RPMI8226 (cell line): ENCODE data around the gene FBXL17.

Source experiments
- DNase-seq: peaks from one replicate; pipeline ENCODE4 v3.0.0-alpha.2; 2015

FBXL17 gene

DNA sequence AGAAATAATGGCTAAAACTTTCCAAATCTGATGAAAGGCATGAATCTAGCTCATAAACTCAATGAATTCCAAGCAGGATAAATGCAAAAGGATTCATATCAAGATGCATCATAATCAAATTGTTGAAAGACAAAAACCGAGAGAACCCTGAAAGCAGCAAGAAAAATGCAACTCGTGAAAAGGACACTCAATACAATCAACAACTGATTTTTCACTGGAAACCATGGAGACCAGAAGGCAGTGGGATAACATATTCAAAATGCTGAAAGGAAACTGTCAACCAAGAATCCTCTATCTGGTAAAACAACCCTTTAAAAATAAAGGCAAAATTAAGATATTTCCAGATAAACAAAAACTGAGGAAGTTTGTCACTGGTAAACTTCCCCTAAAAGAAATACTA lies 9.5 kb downstream of the FBXL17 start:
- DNase-seq, result no peak

DNA sequence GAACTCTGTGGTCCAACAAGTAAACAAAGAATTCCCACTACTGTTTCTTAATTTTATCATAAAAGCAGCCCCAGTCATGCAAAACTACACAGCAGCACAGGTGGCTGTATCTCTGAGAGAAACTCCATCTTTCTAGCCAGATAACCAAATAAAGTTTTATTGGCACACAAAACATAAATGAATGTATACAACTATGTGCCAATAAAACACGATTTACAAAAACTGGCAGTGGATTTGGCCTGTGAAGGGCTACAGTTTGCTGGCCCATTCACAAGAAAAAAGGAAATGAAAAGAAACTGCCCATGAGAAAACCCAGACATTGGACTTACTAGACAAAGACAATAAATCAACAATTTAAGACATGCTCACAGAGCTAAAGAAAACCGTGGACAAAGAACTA lies 10.6 kb downstream of the FBXL17 start:
- no peak for DNase-seq

DNA sequence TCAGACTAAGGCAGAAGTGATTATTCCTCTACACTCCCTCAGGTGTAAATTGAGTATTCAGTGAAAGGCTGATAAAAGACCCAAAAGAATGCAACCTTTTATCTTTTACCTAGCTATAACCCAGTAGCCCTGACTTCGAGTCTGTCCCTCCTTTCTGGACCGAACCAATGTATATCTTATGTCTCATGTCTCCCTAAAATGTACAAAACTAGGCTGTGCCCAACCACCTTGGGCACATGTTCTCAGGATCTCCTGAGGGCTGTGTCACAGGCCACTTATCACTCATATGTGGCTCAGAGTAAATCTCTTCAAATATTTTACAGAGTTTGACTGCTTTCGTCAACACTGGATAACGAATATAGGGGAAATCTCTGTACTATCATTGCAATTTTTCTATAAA lies 12.7 kb downstream of the FBXL17 start:
- DNase-seq, result no peak

DNA sequence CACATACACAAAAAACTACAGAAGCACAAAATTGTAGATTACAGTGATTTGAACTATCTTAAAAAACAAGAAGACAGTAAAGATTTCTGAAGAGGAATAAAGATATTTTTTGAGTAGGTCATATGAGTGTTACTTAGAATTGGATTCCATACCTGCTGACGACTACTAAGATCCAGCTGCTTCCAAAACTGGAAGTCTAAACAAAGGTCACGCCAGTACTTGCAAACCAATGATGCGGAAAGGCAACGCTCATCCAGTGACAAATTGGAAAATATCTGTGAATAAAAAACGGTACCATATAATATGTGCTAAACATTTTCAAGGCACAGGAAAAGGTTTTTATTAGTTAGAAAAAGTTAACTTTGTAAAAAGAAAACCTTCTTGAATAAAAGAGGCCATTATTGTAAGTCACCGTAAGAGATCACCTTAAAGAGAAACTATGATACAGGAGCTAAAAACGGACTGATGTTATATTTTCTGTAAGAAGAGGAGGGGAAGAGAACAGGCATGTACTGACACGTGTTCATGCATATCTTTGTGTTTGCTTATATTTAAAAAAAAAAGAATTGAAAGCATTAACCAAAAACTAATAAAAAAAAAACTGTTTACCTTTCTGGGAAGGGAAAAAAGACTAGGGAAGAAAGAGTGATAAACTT lies 14.1 kb downstream of the FBXL17 start:
- no peak for DNase-seq

DNA sequence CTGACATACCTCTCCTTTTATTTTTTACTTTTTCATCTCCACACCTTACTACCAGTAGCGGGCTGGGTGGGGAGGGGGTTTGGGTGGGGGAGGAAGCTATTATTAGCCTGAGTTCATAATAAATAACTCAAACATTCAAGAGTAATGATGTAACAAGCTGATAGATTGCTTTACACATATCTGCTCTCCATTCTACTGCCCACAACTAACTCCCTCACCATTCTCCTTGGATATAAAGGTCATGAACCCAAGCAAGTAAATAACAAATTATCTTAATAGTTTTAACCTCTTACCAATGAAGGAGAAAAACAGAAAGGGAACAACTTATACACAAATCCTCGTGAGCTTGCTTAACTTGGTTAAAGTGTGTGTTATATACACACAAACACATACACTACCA lies 15.4 kb downstream of the FBXL17 start:
- DNase-seq, result no peak

DNA sequence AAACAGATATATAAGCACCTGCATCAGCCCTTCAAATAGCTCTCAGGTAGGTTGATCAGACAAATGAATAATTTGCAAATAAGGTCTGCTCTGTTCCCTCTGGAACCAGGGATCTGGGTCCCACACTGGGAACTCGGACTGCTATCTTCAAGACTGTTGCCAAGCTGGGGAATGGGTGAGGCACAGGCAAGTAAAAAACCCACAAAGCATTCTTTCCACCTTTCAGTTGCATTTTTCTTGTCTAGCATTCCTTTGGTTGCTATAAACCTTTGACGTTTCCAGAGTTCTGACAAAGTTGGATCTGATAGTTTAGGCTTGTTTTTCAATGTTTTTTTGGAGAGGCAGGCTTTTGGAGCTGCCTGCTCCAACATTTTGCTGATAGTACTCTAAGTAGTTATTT lies 20.1 kb downstream of the FBXL17 start:
- DNase-seq, result no peak

DNA sequence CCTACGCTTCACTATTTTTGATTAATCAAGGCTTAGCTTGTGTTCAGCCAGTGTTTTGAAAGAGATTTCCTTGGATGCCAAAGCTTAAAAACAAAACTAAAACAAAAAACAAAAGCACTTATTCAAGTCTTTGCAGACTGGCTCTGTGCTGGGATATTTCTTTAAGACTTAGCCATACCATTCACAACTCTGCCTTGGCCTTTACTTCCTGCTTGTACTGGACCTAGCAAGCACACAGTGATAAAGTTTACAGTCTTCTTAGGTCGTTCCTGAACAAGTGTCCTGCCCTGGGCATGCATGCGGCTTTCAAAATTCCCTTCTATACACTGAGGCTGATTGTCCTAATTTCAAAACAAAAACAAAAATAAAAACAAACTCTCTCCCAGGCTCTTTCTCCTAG lies 20.7 kb downstream of the FBXL17 start:
- DNase-seq, result no peak

DNA sequence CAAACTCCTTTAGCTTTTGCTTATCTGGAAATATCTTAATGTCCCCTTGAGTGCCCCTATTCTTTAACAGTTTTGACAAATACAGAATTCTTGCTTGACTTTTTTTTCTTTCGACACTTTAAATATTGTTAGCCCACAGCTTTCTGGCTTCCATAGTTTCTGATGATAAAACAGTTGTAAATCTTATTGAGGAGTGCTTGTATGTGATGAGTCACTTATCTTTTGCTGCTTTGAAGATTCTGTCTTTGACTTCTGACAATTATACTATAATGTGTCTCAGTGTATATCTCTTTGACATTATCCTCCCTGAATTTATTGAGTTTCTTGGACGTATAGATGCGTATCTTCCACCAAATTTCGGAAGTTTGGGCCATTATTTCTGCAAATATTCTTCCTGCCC lies 21.6 kb downstream of the FBXL17 start:
- DNase-seq, result no peak

DNA sequence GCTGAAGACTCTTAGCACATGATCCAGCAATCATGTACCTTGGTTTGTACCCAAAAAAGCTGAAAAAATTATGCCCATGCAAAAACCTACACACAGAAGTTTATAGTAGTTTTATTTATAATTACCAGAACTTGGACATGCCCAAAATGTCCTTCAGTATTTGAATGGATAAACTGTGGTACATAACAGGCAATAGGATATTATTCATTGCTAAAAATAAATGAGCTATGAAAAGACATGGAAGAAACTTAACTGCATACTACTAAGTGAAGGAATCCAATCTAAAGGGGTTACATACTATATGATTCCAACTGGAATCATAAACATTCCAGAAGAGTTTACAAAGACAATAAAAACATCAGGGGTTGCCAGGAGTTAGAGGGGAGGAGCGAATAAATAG lies 25.6 kb downstream of the FBXL17 start:
- no peak for DNase-seq

DNA sequence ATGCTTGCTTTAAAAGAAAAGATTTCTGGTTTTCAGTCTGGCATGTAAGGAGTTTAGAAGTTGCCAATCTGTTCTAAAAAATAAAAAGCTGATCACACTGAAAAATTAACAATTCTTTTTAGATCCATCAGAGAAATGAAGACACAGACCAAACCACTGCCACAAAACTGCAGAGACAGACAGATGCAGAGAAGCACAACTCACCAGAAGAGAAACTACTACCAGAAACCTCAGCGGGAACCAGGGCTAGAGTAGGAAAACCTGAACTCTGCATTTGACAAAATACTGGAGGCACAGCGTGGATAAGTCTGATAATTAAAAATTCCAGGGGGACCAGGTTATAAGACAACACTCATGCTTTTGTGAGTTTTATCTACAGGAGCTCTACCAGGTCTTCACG lies 28.8 kb downstream of the FBXL17 start:
- no peak for DNase-seq

DNA sequence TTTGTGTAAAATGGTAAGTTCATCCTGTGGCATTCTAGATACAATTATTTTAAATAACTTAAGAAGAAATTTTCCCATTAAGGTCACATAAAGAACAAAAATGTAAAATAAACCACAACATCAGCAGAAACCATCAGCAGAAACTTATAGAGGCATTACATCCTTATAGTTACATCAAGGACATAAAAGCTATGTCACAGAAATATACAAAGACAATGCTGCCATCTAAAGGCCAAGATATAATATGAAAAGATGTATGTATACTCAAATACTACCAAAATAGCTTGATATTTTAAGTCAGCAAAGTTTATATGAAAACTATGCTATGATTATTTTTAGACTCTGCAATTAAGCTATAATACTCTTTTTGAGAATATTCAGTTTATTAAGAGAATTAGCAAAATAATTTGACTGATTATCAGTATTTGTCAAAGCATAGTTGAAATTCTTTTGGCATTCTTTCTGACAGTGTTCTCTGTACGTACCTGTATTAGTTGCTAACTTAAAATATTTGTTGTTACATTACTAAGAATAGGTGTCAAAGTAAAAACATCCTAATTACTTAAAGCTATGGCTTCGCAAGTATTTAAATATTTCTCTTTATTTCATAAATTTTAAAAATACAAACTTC lies 36.2 kb downstream of the FBXL17 start:
- DNase-seq, result peak; percentile 52

DNA sequence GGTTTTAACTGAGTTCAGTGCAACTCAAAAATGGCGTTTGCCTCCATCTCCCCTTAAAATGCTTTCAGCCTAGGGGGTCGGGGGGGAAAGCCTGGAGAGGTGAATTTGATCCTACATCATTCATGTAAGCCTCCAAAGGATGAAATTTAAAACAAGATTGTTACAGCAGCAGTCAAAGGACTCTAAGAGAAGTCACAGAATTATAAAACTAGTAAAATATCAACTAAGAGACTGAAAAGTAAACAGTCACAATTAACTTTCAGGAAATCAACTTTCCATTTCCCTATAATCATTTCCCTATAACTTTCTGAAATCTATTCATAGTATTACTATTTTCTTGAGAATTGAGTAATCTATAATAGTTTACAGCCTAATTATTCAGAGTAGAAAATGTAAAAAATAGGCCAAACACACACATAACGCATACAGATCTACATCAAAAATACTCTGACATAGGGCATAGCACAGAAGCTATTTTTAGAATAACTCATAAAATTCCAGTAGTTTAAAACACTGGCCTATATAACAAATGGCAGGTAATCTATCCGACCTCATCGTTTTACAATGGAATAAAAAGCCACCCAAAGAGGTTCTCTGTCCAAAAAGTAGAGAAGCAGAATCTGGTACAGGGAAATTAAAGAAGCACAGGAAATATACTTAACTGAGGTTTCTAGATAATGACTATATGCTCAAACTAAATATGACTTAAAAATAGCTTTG lies 37.6 kb downstream of the FBXL17 start:
- DNase-seq, result no peak

DNA sequence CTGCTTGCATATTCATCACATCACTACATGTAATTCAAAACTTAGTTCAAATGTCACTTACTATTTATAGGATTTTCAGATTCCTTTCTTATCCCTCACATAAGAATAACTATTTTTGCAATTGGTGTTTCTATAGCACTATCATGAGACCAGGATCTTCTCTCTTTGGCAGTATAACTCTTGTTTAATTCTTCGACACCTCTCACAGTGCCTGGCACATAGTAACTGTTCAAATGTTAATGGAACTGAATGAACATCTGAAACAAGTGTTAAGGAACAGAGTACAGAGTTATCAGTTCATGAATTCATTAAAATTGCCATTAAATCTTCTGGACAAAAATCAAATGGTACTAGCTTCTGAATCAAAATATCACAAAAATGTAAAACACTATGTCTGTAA lies 40.0 kb downstream of the FBXL17 start:
- DNase-seq, result no peak

DNA sequence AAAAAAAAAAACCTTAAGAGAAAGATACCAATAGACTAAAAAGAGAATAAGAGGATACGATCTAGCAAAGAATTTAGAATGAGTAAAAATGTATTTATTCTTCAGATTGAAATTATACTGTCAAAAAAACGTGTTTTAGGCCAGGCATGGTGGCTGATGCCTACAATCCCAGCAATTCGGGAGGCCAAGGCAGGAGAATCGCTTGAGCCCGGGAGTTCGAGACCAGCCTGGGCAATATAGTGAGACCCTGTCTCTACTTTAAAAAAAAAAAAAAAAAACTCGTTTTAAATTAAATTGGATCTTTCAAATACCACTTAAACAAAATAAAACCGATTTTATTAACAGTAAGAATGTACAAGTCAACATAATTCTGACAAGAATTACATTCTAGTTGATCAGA lies 41.8 kb downstream of the FBXL17 start:
- no peak for DNase-seq

DNA sequence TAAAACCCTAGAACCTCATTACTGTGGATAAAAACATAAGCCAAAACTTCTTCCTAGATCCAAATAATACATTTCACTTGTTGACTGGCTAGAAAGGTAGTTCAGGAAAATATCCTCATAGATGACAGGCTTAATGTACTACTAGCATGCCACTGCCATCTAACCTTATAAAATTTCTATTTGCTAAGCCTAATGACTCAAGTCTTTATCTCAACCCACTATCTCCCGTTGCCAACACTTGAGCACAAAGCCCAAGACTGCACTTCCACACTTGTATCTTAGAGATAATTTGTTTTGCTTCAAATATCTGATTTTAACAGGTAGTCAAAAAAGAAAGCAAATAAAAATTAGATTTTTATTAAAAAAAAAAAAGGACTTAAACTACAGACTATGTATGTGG lies 42.7 kb downstream of the FBXL17 start:
- DNase-seq, result no peak

DNA sequence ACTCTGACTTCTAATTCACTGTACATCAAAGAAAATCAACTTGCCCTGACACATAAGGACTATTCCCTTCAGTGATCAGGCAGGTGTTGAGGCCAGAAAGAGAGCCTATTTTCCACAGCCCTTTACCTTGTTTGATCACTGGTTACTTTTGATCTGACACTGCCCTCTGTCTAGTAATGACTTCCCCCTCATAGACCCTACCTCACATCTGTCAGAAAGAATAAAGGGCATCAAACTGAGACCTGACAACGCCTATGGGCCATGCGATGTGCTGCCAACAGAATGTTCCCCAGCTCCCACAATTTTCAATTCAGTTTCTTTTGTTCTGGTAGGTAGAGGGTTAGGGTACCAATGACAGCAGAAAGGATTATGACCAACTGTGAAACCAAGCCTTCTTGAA lies 47.7 kb downstream of the FBXL17 start:
- no peak for DNase-seq

DNA sequence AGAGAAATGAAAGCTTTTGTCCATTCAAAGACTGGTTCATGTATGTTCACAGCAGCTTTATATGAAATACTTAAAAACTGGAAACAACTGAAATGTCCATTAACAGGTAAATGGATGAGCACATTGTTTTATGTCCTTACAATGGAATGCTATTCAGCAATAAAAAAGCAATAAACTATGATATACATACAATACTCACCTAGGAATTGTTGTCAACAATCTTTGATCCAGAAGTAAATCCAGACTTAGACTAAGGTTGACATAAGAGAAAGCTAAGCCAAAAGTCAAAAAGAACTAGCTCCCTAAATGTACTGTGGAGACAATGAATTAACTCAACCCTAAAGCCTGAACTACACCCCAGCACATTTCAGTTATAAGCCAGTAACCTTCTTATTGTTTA lies 54.9 kb downstream of the FBXL17 start:
- DNase-seq, result no peak

DNA sequence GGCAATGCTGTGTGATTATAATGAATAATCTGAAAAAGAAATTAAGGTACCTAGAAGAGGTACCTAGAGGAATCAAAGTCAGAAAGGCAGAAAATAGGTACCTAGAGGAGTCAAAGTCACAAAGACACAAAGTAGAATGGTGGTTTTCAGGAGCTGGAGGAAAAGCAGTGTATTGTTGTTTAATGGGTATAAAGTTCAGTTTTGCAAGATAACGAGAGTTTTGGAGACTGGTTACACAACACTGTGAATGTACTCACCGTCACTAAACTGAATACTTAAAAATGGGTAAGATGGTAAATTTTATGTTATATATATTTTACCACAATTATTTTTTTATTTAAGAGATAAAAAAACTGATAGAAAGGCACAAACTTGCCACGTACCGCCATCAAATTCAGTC lies 57.0 kb downstream of the FBXL17 start:
- no peak for DNase-seq

DNA sequence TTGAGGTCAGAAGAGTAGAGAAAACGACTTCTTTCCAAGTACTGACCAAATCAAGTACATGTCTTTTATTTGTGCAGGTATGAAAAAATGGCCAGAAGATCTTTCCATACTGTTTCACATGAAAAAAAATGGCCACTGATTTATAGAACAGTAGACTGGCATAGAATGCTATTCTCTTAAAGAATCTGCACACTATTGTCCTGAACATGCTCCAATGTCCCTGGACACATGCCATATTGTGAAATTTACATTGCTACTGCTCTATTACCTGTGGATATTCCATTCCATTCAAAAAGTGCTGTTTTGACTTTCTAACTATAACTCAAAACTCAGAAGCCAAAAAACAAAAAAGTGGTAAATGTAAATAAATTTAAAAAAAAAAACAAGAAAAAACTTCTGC lies 60.6 kb downstream of the FBXL17 start:
- no peak for DNase-seq

DNA sequence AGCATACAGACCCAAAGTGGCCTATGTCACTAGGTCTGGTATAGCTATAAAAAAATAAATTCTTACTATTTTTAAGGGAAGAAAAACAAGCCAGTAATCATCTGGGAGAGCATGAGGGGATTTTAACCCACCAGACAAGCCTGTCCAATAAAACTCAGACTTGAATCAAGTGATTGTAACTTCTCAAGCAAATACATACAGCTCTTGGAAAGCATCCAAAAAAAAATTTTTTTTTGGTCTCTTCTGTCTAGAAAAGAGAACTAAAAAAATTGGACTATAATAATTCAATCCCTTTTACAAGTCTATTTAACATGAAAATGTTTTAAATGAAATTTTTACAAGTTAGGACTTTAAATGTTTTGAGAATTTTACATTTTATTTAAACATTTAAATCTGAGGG lies 61.7 kb downstream of the FBXL17 start:
- DNase-seq, result no peak

DNA sequence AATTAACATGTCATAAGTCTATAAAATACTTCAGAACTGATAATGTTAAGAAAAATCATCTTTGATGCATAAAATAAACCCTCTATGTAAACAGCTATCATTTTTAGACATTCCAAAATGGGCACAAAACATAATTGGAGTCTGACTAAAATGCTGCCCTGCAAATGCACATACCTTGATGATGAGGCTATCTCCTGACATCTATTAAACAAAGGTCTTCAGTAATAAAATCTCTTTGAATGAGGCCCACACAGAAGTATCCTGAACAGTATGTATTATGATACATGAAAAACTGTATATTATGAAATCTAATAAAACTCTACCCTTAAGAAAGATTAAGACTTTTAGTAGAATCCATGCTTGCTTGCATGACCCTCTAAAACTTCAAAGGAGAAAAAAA lies 66.1 kb downstream of the FBXL17 start:
- DNase-seq, result no peak

DNA sequence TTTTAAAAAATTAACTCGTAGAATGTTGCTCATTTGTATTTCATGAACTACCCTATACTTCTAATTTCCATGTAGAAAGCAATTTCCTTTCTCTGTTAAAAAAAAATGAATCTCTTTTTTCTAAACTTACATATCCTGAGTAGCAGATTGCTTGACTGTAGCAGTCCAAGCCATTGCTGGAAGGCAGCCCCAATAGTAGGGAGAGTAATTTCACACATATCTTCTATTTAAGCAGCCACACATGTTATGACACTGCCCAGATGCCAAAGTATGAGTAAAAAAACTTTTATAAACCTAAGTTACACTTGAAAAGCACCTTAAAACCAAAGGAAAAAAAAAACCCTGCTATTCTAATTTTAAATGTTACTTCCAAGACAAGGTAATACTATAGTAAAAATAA lies 69.6 kb downstream of the FBXL17 start:
- no peak for DNase-seq

DNA sequence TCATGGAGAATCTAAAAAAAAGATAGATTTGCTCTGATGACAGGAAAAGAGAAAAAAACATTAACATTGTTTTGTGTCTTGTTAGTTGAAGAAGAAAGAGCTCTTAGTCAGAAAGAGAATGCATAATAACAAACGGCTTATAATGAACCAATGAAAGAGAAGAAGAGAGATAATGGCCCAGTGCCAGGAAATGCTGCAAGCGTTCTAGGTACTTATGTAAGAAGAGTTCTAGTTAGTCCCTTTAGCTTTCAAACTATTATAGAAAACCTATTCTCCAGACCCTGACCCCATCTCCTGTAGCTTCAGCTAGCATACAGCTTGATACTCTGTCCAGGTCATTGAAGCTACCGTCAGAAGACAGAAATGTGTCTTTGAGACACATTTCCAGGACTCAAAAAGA lies 70.2 kb downstream of the FBXL17 start:
- DNase-seq, result no peak

DNA sequence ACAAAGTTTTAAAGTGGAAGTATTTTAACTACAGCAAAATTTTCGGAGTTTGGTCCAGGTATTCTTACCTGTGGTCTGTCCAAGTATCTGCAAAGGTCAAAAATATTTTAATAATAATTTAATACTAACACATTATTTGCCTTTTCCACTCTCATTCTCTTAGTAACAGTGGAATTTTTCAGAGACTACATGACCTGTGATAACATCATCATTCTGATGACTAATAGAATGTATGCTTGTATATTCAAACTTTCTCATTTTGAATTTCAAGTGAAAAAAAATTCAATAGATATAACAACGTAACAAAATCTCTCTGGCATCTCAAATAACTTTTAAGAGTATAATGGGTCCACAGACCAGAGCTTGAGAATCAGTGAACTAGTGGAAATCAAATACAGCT lies 78.3 kb downstream of the FBXL17 start:
- no peak for DNase-seq

DNA sequence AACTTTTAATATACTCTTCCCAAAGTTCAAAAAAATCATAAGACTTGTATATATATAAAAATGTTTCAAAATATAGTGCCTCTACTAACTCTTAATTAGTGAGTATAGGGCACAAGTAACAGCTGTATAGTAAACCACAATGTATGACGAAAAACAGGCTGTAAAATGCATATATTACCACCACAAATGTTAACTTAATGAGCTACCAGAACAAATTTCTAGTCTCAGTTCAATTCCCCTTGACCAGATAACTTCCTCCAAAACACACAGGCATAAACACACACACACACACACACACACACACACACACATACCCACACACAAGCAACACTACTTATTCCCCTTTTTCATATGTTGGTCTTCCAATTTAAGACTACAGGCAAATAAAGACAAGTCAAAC lies 78.8 kb downstream of the FBXL17 start:
- no peak for DNase-seq
